Occipital lobe (tissue), 2 donors: ENCODE data around the gene TMEM39A. TPM values are rescaled to one million over a fixed set of nuclear protein-coding genes. Genes with fewer than 3 reads are reported as not detected.

Experiments used
- DNase-seq: peaks from one replicate; lab custom pipeline; 2025; lab: John Stamatoyannopoulos, UW
- total RNA-seq: library from RNA; depleted of rRNA; stranded (reverse); fragments of >200 nt; gene quantifications from one replicate; pipeline ENCODE4 v1.2.3, GENCODE V29; 2014

Gene TMEM39A
- total RNA-seq, 1 donor from 2014 or later, result 11.2 TPM

DNA sequence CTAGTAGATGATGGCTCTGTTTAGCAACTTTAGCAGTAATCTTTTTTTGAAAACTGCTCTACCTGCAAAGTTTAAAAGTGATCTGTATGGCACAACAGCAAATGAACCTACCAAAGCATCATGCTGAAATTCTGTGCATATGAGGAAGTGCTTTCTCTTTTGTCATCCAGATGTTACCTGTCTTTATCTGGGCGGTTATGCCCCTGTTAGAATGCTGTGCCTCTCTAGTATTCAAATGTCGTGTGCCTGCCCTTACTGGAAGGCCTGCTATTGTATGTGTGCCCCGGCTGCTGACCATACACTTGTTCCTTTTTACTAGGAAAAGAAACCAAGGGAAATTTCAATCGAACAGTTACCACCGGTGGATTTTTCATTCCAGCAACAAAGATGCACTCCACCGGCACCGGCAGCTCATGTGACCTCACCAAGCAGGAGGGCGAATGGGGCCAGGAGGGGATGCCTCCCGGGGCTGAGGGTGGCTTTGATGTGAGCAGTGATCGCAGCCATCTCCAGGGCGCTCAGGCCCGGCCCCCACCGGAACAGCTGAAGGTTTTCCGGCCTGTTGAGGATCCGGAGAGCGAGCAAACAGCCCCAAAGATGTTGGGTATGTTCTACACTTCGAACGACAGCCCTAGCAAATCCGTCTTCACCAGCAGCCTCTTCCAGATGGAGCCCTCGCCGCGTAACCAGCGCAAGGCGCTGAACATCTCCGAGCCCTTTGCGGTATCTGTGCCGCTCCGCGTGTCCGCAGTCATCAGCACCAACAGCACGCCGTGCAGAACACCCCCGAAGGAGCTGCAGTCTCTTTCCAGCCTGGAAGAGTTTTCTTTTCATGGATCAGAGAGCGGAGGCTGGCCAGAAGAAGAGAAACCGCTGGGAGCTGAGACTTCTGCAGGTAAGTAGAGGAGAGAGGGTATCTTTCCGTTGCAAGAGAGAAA is 61.6 kb downstream of the TMEM39A start:
- no peak for DNase-seq

GRCh38 chr3:119401069-119401468 is 62.3 kb downstream of the TMEM39A start:
- no peak for DNase-seq

GRCh38 chr3:119400466-119400865 is 62.9 kb downstream of the TMEM39A start:
- no peak for DNase-seq

- DNase-seq, result no peak
Observed at GRCh38 chr3:119396870-119397269, 66.5 kb downstream of the TMEM39A start.

DNA sequence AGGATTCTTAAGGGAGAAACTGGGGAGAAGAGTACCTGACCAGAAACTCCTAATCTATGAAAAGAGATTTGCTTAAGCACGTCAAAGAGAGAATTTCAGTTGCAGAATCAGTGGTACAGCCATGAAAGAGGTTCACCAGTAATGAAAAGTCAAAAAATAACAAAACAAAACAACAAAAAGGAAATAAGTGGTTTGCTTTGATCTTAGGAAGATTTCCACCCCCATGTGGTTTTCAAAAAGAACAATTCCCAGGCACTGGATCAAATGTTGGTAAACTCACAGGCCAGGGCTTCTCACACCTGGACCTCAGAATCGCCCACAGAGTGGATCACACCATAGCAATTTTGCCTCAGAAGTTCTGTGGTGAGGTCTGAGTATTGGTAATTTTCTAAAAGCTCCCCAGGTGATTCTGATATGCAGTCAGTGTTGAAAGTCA is 67.5 kb downstream of the TMEM39A start:
- DNase-seq, result no peak

- DNase-seq, result no peak
Observed at GRCh38 chr3:119388577-119388976, 74.8 kb downstream of the TMEM39A start.

DNA sequence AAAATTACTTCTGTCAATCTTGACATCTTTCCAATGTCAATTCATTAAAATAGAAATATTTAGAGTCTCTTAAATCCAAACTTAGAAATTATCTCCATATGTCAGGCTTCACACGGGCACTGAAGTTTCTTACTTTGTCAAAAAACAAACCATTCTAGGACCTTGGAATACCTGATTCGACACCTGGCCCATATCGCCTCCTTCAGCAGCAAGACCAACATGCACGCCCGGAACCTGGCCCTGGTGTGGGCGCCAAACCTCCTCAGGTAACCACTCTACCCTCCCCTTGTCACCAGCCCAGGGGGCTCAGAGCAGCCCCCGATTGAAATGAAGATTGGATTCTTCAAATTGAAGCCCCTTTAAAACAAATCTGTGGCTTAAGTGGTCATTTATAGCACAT is 81.3 kb downstream of the TMEM39A start:
- DNase-seq, result no peak

- DNase-seq, result no peak
Observed at GRCh38 chr3:119380697-119381096, 82.7 kb downstream of the TMEM39A start.

Other genes starting within 250 kb of the TMEM39A start
- 11.5 TPM for gene B4GALT4, start 222.7 kb downstream of the TMEM39A start, total RNA-seq
- gene ARHGAP31, start 169.2 kb downstream of the TMEM39A start, total RNA-seq, result 3.7 TPM
- 17.8 TPM for gene POGLUT1, start 5.3 kb upstream of the TMEM39A start, total RNA-seq
- 31.2 TPM for gene TIMMDC1, start 34.9 kb upstream of the TMEM39A start, total RNA-seq
- 0.78 TPM for gene CD80, start 96.0 kb upstream of the TMEM39A start, total RNA-seq
- gene ADPRH, start 115.9 kb upstream of the TMEM39A start, total RNA-seq, result 1.2 TPM
- not detected for gene PLA1A, start 134.3 kb upstream of the TMEM39A start, total RNA-seq
- gene POPDC2, start 197.0 kb upstream of the TMEM39A start, total RNA-seq, result 0.94 TPM
- gene COX17, start 213.8 kb upstream of the TMEM39A start, total RNA-seq, result 16.8 TPM
- gene CFAP91, start 239.4 kb upstream of the TMEM39A start, total RNA-seq, result 6.4 TPM